Mesodermal cell (in vitro differentiated cells): ENCODE data around the gene CCDC157.
A peak's percentile ranks its signal among the peaks of the same experiment; 100 is the strongest.

Experiments
- H3K27ac ChIP-seq: 2 replicates; pipeline ENCODE4 v1.7.0; 2013; ENCODE audit warnings: mild to moderate bottlenecking, low read depth, low read length, moderate library complexity; ENCODE audit not compliant: severe bottlenecking
- H3K36me3 ChIP-seq: 2 replicates; pipeline ENCODE4 v1.7.1; 2013; ENCODE audit warnings: mild to moderate bottlenecking, low read length, moderate library complexity; ENCODE audit not compliant: control insufficient read depth, insufficient read depth
- H3K4me1 ChIP-seq: one replicate; pipeline ENCODE4 v1.7.1; 2013; ENCODE audit warnings: mild to moderate bottlenecking, low read length; ENCODE audit not compliant: insufficient read depth, control insufficient read depth, poor library complexity, severe bottlenecking
- H3K4me3 ChIP-seq: 2 replicates; pipeline ENCODE4 v1.7.0; 2013; ENCODE audit warnings: low read length, control low read depth, mild to moderate bottlenecking; ENCODE audit not compliant: insufficient read depth, poor library complexity, severe bottlenecking; ENCODE audit errors: extremely low read depth
- H3K9me3 ChIP-seq: 2 replicates; pipeline ENCODE4 v1.7.1; 2013; ENCODE audit warnings: mild to moderate bottlenecking, low read length, moderate library complexity; ENCODE audit not compliant: control insufficient read depth
- WGBS, 2 experiments: methylation state at CpG; one replicate each; pipeline ENCODE4 v1.1.5; 2013; ENCODE audit warnings: missing lambda C conversion rate in 2 of 2; ENCODE audit not compliant: insufficient coverage in 2 of 2; 5-methylcytosine and 5-hydroxymethylcytosine counted together

CCDC157 gene

DNA sequence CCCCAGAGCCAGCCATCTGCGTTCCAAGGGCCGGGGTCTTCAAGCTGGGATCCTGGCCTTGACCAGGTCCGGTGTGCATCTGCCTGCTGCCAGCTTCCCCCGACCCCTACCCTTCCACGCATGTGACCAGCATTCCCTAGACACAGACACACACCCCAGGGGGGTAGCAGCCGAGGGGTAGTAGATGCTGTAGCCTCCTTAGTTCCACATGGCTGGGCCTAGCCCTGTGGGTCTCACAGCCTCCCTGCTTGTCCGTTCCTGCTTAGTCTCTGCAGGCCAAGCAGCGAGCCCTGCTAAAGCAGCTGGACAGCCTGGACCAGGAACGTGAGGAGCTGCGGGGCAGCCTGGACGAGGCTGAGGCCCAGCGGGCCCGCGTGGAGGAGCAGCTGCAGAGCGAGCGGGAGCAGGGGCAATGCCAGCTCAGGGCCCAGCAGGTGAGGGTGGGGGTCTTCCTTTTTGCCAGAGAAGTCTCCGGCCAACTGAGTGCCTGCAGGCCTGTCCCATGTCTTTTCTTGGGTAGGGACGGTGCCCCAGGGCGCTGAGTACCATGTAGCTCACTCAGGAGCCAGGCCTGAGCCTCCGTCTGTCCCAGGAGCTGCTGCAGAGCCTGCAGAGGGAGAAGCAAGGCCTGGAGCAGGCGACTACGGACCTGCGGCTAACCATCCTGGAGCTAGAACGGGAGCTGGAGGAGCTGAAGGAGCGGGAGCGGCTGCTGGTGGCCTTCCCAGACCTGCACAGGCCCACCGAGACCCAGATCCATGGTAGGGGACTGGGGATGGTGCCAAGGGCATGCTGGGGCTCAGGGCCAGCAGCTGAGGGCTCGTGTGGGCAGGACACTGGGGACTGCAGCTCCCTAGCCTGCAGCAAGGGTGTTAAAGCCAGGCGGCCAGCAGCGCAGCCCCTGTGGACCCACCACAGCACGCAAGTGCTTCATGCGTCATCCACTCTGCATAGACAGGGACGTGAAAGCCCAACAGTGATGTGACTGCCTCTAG, 16.8 kb downstream of the CCDC157 start:
- Histone ChIP-seq H3K36me3 (peaks cover 17% of the 10 kb centered on the region), H3K9me3 (no peaks in the 10 kb centered on the region), H3K4me1 (peaks cover 2% of the 10 kb centered on the region), H3K4me3 (no peak overlapping the region), H3K27ac (no peak overlapping the region)
- 90% methylated on average over 21 to 28 of the region's 33 CpGs for WGBS, 2 experiments

DNA sequence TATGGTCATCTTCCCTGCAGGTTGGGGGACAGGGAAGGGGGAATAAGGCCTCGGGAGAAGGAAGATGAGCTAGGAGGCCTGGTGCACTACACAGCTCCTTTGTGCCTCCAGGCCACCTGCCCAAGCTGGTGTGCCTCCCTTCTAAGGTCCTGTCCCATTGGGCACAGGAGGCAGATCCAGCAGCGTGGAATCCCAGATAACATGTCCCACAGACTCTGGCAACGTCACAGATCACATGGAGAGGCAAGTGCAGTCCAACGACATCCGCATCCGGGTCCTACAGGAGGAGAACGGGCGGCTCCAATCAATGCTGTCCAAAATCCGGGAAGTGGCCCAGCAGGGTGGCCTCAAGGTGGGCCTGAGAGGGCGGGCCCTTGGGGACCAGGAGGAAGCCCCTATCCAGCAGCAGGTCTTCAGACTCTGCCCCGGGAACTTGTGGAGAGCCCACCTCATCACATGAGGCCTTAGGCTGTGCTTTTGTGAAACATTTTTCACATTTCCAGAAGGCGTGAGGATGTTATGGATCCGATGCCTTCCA, 18.6 kb downstream of the CCDC157 start:
- peaks cover 2% of the 10 kb centered on the region for H3K4me1 ChIP-seq
- H3K4me3 ChIP-seq: no peak overlapping the region
- H3K36me3 ChIP-seq: peaks cover 23% of the 10 kb centered on the region
- no peak overlapping the region for H3K27ac ChIP-seq
- H3K9me3 ChIP-seq: no peaks in the 10 kb centered on the region
- WGBS, 2 experiments: 94% methylated on average over 12 of the region's 13 CpGs

DNA sequence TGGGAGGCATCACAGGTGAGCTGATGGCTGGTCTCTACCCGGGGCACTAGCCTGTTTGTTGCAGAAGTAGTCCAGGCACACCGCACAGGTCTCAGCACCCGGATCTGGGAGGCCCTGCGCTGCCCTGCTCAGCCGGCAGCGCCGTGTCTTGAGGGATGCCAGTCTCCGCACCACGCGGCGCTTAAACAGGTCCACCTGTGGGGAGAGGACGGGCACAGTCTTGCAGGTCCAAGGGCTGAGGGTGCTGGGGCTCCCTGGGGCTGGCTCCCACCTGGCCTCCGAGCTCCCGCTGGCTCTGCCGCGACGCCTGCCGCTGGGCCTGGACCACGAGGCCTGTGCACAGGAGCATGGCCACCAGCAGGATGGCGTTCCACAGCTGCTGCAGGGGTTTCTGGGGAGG, 23.2 kb downstream of the CCDC157 start:
- H3K4me1 ChIP-seq: no peaks in the 10 kb centered on the region
- WGBS, 2 experiments: 96% methylated on average over 14 to 15 of the region's 20 CpGs
- H3K9me3 ChIP-seq: no peaks in the 10 kb centered on the region
- H3K4me3 ChIP-seq: no peak overlapping the region
- no peak overlapping the region for H3K27ac ChIP-seq
- peaks cover 44% of the 10 kb centered on the region for H3K36me3 ChIP-seq

DNA sequence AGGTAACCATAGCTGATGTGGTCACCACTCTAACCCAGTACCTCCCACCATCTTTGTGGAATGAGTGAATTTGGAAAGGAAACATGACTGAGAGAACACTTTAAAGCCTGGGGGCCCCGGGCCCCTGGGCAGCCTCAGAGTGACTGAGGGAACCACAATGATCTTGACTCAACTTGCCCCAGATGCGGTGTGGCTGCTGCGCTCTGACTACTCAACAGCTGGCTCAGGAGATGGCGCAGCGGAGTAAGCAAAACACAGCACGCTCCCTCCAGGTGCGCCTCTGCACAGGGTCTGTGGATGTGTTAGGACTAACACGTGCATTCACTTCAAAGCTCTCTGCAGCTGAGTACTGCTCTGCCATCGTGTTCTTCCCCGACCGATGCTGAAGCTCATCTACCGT, 24.5 kb downstream of the CCDC157 start:
- peaks cover 35% of the 10 kb centered on the region for H3K36me3 ChIP-seq
- no peak overlapping the region for H3K4me3 ChIP-seq
- H3K9me3 ChIP-seq: no peaks in the 10 kb centered on the region
- H3K27ac ChIP-seq: no peak overlapping the region
- no peaks in the 10 kb centered on the region for H3K4me1 ChIP-seq
- WGBS, 2 experiments: 92% methylated on average over 8 to 11 of the region's 12 CpGs

DNA sequence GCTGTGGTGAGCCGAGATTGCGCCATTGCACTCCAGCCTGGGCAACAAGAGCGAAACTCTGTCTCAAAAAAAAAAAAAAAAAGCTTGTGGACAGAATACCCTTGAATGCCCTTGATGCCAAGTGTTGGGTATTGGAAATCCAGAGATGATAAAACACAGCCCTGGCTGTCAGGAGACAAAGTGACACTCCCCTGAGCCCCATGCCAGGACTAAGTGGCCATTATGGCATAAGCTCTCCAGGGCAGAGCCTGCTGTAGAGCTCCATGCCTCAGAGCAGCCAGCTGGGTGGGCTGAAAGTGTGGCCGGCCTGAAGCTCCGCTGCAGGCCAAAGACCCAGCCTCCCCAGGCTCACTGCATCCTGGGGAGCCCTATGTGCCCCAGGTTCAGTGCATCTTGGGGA, 25.5 kb downstream of the CCDC157 start:
- WGBS, 2 experiments: 100% methylated on average over 2 to 5 of the region's 5 CpGs
- Histone ChIP-seq H3K27ac (no peak overlapping the region), H3K9me3 (no peaks in the 10 kb centered on the region), H3K4me3 (no peak overlapping the region), H3K4me1 (peaks cover 3% of the 10 kb centered on the region), H3K36me3 (peaks cover 35% of the 10 kb centered on the region)

DNA sequence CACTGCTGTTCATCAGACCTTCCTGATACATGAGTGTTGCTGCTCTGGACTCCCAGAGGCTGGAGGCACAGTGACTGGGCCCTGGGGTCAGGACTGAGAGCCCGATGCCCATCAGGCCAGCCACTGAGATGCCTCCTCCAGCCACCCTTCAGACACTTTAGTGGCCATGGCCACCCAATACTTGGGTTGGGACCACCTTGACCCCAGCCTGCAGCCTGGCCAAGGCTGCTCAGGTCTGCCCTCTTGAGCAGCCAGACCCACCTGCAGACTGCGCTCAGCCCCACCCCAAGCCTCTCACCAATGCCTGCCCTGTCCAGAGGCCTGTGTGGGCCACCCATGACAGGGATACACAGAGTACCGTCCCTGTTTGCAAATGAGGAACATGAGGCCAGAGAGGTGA, 26.3 kb downstream of the CCDC157 start:
- no peak overlapping the region for H3K27ac ChIP-seq
- peaks cover 28% of the 10 kb centered on the region for H3K36me3 ChIP-seq
- H3K4me3 ChIP-seq: no peak overlapping the region
- H3K9me3 ChIP-seq: no peaks in the 10 kb centered on the region
- 68 to 89% methylated on average over 3 of the region's 3 CpGs for WGBS, 2 experiments
- H3K4me1 ChIP-seq: peaks cover 3% of the 10 kb centered on the region

DNA sequence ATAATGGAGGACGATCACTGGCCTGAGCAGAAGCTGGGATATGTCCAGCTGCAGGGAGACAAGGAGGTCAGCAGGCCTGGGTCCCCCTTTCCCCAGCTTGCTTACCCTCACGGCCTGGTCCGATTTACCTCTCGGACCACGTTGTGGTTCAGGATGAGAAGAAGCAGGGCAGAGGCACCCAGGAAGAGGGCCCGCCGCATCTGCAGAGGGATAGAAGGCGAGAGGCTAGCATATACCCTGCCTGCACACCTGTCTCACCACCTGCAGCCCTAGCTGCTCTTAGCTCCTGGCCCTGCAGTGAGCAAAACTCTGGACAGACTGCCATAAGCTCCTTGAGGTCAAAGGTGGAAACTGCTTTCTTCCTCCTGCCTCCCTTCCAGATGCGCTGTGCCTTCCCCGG, 29.1 kb downstream of the CCDC157 start:
- Histone ChIP-seq H3K4me3 (no peak overlapping the region), H3K4me1 (peaks cover 3% of the 10 kb centered on the region)
- WGBS, 2 experiments: 90 to 94% methylated on average over 6 to 7 of the region's 10 CpGs

DNA sequence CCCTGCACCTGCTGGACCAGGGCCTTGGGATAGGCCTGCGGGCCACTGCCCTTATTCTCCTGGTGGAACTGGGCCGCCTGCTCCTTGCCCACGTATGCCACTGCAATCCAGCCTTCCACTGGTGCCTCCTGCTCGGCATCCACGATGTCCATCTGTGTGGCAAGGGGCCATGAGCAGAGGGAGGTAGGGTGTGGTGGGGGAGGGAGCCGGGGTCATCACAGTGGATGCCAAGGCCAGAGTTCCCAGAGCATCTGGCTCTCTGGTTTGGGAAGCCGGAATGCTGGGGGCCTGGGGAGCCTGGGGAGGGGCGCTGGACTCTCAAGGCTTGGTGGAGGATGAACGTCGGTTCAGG, 29.8 kb downstream of the CCDC157 start:
- Histone ChIP-seq H3K9me3 (peaks cover 5% of the 10 kb centered on the region), H3K27ac (no peak overlapping the region), H3K4me1 (peaks cover 3% of the 10 kb centered on the region), H3K4me3 (peak overlapping the region; percentile 42), H3K36me3 (peaks cover 17% of the 10 kb centered on the region)
- whole genome bisulfite sequencing, 2 experiments: 27 to 28% methylated on average over 9 to 10 of the region's 10 CpGs

More for the DNA sequence above, 29.1 kb downstream of the CCDC157 start:
- Histone ChIP-seq H3K36me3 (peaks cover 20% of the 10 kb centered on the region), H3K27ac (no peak overlapping the region), H3K9me3 (peaks cover 5% of the 10 kb centered on the region)

DNA sequence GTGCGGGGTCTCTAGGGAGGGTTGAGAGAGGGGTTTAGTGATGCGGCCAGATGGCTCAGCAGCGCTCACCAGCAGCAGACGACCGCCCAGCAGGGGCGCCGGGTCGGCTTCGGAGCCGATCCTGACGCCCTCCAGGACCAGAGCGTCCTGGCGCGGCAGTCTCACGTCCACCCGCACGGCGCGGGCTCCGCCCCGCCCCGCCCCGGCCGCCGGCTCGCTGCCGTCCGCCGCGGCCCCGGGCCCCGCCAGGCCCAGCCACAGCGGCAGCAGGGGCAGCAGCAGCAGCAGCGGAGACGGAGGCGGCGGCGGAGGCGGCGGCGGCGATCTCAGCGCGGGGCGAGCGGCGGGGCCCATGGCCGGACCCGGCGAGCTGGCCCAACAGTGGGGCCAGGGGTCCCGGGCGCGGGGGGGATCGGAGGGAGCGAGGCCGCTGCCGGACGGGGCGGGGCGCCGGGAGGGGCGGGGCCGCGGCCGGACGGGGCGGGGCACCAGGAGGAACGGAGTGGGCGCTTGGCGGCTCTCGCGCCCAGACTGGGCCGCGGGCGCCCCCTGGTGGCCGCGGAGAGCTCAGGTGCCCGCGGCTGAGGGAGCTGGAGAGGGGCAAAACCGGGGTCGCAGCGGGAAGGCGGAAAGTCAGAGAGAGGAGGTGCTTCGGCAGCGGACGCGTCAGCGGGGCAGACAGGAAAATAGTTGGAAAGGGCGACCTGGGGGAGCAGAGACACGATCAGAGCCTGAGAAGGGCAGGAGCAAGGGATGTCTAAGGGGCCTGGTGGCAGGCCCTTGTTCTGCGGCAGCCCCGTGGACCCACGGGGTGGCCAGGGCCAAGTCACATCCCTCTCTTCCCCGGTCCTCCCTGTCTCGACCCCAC, 30.4 kb downstream of the CCDC157 start, which contains the start of gene RNF215:
Gene RNF215, minus strand, starts transcription at position 452 of the 868 bp plus-strand sequence. Its CDS starts 98 bp downstream, at position 354.
- WGBS, 2 experiments: 1 to 2% methylated on average over 66 to 71 of the region's 95 CpGs
- Histone ChIP-seq H3K4me3 (peak within 1 kb of the TSS; percentile 42), H3K9me3 (peaks cover 5% of the 10 kb centered on the region), H3K4me1 (peaks cover 3% of the 10 kb centered on the region), H3K27ac (no peak within 1 kb of the TSS), H3K36me3 (peaks cover 14% of the 10 kb centered on the region)

DNA sequence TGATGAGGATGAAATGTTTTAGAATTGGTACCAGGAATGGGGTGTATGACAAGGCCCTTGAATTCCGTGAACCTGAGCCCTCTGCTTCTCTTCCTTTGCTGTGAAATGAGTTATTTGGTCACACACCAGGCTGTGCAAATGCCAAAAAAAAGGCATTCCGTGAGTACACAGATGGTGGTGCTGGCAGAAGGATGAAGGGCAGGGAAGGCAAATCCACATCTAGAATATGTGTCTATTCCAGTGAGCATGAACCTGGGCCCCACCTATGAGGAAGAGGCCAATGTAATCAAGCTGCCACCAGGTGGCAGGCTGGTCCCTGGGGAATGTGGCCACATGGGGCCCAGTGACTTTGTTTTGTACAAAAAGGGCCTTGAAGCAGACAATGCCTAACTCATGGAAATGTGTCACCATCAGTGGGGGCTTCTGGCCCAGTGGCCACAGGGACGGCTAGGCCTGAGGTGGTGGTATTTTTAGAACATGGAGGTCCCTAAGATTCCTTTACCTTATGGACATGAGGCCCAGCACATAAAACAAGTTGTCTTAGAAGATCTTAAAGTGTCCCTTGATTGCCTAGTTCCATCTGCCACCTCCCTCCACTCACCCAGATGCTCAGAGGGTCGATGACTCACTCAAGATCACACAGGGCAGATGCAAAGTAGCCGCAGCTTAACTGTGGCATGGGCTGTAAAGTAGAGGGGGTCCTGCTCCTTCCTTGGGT, 34.3 kb downstream of the CCDC157 start:
- H3K4me1 ChIP-seq: peaks cover 11% of the 10 kb centered on the region

More for the DNA sequence above, 34.3 kb downstream of the CCDC157 start:
- Histone ChIP-seq H3K9me3 (peaks cover 5% of the 10 kb centered on the region), H3K36me3 (no peaks in the 10 kb centered on the region), H3K4me3 (no peak overlapping the region), H3K27ac (no peak overlapping the region)
- 70 to 85% methylated on average over 2 to 5 of the region's 5 CpGs for WGBS, 2 experiments
